Measurements from ENCODE around the gene SHCBP1. TPM values are rescaled to one million over a fixed set of nuclear protein-coding genes. Genes with fewer than 3 reads are reported as not detected.

Gene SHCBP1
- total and polyA plus RNA-seq, 2 experiments from 2014 or later, result 7.3 to 14.9 TPM

DNA sequence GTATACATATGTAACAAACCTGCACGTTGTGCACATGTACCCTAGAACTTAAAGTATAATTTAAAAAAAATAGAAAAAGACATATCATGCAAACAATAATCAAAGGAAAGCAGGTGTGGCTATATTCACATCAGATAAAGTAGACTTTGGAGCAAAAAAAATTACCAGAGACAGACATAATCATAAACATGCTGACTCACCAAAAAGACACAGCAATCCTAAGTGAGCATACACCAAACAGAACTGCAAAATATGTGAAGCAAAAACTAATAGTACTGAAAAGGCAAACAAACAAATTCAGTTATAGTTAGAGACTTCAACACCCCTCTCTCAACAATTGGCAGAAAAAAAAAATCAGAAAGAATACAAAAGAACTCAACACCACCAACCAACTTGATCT is 29.9 kb downstream of the SHCBP1 start:
- ATAC-seq (no peak), DNase-seq (ENCODE audit: low spot score) (no peak)
- H3K36me3 ChIP-seq (ENCODE audit: insufficient read depth), result peaks cover 13% of the 10 kb centered on the region; the same call in 1 of the 2 replicates
- Mint-ChIP-seq H3K27ac (no peak overlapping the region), H3K4me3 (no peak overlapping the region), H3K4me1 (no peaks in the 10 kb centered on the region), H3K9me3 (peaks cover 5% of the 10 kb centered on the region; the same call in 1 of the 3 replicates), H3K36me3 (ENCODE audit: low read depth) (peaks cover 57% of the 10 kb centered on the region), H3K27me3 (ENCODE audit: insufficient read depth, low read depth, poor library complexity) (no peaks in the 10 kb centered on the region)
- H3F3A ChIP-seq (replicated peaks; ENCODE audit: low read depth), result no peaks in the 10 kb centered on the region
- H2AFZ ChIP-seq, result no peak overlapping the region
- H3K4me1 ChIP-seq (ENCODE audit: insufficient read depth), result no peaks in the 10 kb centered on the region
- no peaks in the 10 kb centered on the region for H3K9me2 ChIP-seq (ENCODE audit: insufficient read depth)
- H3K79me2 ChIP-seq (replicated peaks; ENCODE audit: insufficient read depth), result peaks cover 73% of the 10 kb centered on the region
- no peak overlapping the region for H3K4me2 ChIP-seq
- peaks cover 13% of the 10 kb centered on the region for H4K20me1 ChIP-seq (replicated peaks; ENCODE audit: insufficient read depth)
- no peak overlapping the region for H3K4me3 ChIP-seq
- H3K27ac ChIP-seq (ENCODE audit: low read depth), result no peak overlapping the region
- TF ChIP-seq, protein P1, sequence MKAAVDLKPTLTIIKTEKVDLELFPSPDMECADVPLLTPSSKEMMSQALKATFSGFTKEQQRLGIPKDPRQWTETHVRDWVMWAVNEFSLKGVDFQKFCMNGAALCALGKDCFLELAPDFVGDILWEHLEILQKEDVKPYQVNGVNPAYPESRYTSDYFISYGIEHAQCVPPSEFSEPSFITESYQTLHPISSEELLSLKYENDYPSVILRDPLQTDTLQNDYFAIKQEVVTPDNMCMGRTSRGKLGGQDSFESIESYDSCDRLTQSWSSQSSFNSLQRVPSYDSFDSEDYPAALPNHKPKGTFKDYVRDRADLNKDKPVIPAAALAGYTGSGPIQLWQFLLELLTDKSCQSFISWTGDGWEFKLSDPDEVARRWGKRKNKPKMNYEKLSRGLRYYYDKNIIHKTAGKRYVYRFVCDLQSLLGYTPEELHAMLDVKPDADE (IDR thresholded peaks at IDR 0.05), result no peak
- no peak for TF ChIP-seq EZH2 (IDR thresholded peaks at IDR 0.05; ENCODE audit: low read depth, unreplicated experiment)
- TF ChIP-seq JUNB (IDR thresholded peaks at IDR 0.05; ENCODE audit: unreplicated experiment), result no peak
- TF ChIP-seq ZNF114 (CRISPR knock-in tag; IDR thresholded peaks at IDR 0.05), result no peak
- no peak for TF ChIP-seq EZH2phosphoT487 (IDR thresholded peaks at IDR 0.05; ENCODE audit: unreplicated experiment)
- TF ChIP-seq NANOG (IDR thresholded peaks at IDR 0.05; ENCODE audit: borderline replicate concordance), result no peak
- no peak for TF ChIP-seq CREB1 (CRISPR knock-in tag; IDR thresholded peaks at IDR 0.05; ENCODE audit: low read depth)
- no peaks in the 10 kb centered on the region for H3K27me3 ChIP-seq (ENCODE audit: insufficient read depth)

DNA sequence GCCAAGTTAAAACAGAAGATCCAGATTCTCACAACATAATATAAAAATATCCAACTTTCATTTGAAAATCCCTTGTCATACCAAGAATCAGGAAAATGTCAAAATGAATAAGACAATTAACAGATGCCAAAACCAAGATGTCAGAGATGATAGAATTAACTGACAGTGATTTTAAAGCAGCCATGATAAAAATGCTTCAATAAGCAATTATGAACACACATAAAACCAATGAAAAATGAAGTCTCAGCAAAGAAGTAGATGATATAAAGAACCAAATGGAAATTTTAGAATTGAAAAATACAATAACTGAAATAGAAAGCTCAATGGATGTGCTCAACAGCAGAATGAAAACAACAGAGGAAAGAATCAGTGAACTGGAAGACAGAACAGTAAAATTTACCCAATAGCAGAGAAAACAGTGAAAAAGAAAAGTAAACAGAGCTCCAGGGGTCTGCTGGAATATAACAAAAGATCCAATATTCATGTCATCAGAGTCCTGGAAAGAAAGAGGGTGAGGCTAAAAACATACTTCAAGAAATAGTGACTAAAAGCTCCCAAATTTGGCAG is 35.1 kb downstream of the SHCBP1 start:
- H3K27ac Mint-ChIP-seq, result no peak overlapping the region
- TF ChIP-seq POLR2AphosphoS5 (IDR thresholded peaks at IDR 0.05; ENCODE audit: low read depth) (no peak), ZNF331 (CRISPR knock-in tag; IDR thresholded peaks at IDR 0.05; ENCODE audit: low read depth) (no peak)
- TF ChIP-seq, protein P1 (IDR thresholded peaks at IDR 0.05), result no peak
- TF ChIP-seq, protein P2, sequence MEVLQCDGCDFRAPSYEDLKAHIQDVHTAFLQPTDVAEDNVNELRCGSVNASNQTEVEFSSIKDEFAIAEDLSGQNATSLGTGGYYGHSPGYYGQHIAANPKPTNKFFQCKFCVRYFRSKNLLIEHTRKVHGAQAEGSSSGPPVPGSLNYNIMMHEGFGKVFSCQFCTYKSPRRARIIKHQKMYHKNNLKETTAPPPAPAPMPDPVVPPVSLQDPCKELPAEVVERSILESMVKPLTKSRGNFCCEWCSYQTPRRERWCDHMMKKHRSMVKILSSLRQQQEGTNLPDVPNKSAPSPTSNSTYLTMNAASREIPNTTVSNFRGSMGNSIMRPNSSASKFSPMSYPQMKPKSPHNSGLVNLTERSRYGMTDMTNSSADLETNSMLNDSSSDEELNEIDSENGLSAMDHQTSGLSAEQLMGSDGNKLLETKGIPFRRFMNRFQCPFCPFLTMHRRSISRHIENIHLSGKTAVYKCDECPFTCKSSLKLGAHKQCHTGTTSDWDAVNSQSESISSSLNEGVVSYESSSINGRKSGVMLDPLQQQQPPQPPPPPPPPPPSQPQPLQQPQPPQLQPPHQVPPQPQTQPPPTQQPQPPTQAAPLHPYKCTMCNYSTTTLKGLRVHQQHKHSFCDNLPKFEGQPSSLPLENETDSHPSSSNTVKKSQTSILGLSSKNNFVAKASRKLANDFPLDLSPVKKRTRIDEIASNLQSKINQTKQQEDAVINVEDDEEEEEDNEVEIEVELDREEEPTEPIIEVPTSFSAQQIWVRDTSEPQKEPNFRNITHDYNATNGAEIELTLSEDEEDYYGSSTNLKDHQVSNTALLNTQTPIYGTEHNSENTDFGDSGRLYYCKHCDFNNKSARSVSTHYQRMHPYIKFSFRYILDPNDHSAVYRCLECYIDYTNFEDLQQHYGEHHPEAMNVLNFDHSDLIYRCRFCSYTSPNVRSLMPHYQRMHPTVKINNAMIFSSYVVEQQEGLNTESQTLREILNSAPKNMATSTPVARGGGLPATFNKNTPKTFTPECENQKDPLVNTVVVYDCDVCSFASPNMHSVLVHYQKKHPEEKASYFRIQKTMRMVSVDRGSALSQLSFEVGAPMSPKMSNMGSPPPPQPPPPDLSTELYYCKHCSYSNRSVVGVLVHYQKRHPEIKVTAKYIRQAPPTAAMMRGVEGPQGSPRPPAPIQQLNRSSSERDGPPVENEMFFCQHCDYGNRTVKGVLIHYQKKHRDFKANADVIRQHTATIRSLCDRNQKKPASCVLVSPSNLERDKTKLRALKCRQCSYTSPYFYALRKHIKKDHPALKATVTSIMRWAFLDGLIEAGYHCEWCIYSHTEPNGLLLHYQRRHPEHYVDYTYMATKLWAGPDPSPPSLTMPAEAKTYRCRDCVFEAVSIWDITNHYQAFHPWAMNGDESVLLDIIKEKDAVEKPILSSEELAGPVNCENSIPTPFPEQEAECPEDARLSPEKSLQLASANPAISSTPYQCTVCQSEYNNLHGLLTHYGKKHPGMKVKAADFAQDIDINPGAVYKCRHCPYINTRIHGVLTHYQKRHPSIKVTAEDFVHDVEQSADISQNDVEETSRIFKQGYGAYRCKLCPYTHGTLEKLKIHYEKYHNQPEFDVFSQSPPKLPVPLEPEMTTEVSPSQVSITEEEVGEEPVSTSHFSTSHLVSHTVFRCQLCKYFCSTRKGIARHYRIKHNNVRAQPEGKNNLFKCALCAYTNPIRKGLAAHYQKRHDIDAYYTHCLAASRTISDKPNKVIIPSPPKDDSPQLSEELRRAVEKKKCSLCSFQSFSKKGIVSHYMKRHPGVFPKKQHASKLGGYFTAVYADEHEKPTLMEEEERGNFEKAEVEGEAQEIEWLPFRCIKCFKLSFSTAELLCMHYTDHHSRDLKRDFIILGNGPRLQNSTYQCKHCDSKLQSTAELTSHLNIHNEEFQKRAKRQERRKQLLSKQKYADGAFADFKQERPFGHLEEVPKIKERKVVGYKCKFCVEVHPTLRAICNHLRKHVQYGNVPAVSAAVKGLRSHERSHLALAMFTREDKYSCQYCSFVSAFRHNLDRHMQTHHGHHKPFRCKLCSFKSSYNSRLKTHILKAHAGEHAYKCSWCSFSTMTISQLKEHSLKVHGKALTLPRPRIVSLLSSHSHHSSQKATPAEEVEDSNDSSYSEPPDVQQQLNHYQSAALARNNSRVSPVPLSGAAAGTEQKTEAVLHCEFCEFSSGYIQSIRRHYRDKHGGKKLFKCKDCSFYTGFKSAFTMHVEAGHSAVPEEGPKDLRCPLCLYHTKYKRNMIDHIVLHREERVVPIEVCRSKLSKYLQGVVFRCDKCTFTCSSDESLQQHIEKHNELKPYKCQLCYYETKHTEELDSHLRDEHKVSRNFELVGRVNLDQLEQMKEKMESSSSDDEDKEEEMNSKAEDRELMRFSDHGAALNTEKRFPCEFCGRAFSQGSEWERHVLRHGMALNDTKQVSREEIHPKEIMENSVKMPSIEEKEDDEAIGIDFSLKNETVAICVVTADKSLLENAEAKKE (CRISPR knock-in tag; IDR thresholded peaks at IDR 0.05), result no peak

More for the DNA sequence above, 35.1 kb downstream of the SHCBP1 start:
- no peaks in the 10 kb centered on the region for H3K27me3 Mint-ChIP-seq (ENCODE audit: insufficient read depth, low read depth, poor library complexity)
- no peaks in the 10 kb centered on the region for H3K4me1 Mint-ChIP-seq
- DNase-seq (ENCODE audit: low spot score) (no peak), ATAC-seq (no peak)
- peaks cover 18% of the 10 kb centered on the region; the same call in 1 of the 2 replicates for H3K36me3 ChIP-seq (ENCODE audit: insufficient read depth)
- H3K36me3 Mint-ChIP-seq (ENCODE audit: low read depth), result peaks cover 71% of the 10 kb centered on the region
- peaks cover 5% of the 10 kb centered on the region; the same call in 1 of the 3 replicates for H3K9me3 Mint-ChIP-seq
- peaks cover 63% of the 10 kb centered on the region for H3K79me2 ChIP-seq (replicated peaks; ENCODE audit: insufficient read depth)
- no peak overlapping the region for H3K4me3 Mint-ChIP-seq
- H3K4me1 ChIP-seq (ENCODE audit: insufficient read depth), result no peaks in the 10 kb centered on the region
- H4K20me1 ChIP-seq (replicated peaks; ENCODE audit: insufficient read depth), result peaks cover 13% of the 10 kb centered on the region
- H3F3A ChIP-seq (replicated peaks; ENCODE audit: low read depth), result no peaks in the 10 kb centered on the region
- no peaks in the 10 kb centered on the region for H3K9me2 ChIP-seq (ENCODE audit: insufficient read depth)
- no peak overlapping the region for H3K4me3 ChIP-seq
- no peak overlapping the region for H2AFZ ChIP-seq
- H3K27me3 ChIP-seq (ENCODE audit: insufficient read depth), result no peaks in the 10 kb centered on the region
- H3K4me2 ChIP-seq, result no peak overlapping the region
- no peak overlapping the region for H3K27ac ChIP-seq (ENCODE audit: low read depth)
